ENCODE data around the gene IFT43. TPM values are rescaled to one million over a fixed set of nuclear protein-coding genes. Genes with fewer than 3 reads are reported as not detected.
A peak's percentile ranks its signal among the peaks of the same experiment; 100 is the strongest.

Gene IFT43
- polyA plus RNA-seq, 4 donors = 28.5 to 101 (median 55.5) TPM

DNA sequence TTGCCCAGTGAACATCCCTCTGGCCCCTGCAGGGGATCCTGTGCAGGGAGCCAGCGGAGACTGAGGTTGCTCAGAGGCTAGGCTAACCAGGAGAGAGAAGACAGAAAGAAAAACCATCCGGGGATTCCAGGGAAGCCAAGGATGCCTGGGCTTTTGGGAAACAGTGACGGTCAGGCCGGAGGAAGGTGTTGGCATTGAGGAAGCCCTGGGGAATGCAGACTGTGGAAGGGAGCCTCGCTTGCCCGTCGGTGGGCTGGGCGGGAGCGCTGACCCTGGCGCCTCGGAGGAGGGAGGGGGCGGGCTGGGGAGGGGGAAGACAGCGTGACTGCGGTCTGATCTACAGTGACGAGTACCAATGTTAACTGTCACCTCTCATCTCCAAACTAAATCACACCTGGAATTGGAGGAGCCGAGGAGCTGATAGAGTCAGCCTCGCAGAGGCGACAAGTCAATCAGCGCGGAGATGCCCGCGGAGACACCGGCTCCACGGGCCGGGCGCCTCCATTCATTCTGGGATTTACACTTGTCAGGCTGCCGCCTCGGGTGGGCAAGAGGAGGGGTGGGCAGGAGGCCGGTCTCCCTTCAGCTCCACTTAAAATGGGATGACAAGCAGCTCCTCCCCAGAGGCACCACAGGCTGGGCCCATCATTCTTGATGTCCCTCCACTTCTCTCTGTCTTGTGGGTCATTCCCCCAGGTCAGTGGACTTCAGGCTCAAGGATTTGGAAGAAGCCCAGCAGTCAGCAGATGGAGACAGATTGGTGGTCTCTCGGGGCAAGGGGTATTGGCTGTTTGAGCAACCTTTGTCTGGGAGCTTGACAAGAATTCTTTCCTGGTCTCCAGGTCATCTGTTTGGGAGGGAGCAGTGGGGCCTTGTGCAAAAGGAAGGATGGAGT is 145.8 kb downstream of the IFT43 start:
- H3K27ac ChIP-seq (ENCODE audit: low read depth in 1 of 3, low read length in 2 of 3) = no peak overlapping the region
- peaks cover 2 to 41% (median 23%) of the 10 kb centered on the region in 3 donors for H3K27me3 ChIP-seq (ENCODE audit: control insufficient read depth in 3 of 3, insufficient read depth in 3 of 3, low read length in 3 of 3)
- FAIRE-seq (no peak), DNase-seq (no peak)
- H3K4me1 ChIP-seq (ENCODE audit: control insufficient read depth in 3 of 3, insufficient read depth in 2 of 3, low read depth in 1 of 3, low read length in 2 of 3) = no peaks in the 10 kb centered on the region
- H3K4me3 ChIP-seq (ENCODE audit: low read depth in 1 of 3, low read length in 3 of 3) = no peak overlapping the region
- H3K9me3 ChIP-seq (ENCODE audit: control insufficient read depth in 2 of 2, insufficient read depth in 1 of 2, low read depth in 1 of 2, low read length in 1 of 2) = no peaks in the 10 kb centered on the region
- WGBS, 3 donors = 19 to 34% (median 22%) methylated on average over 29 to 30 of the region's 30 CpGs
- no peaks in the 10 kb centered on the region for H3K36me3 ChIP-seq (ENCODE audit: control insufficient read depth in 3 of 3, insufficient read depth in 2 of 3, low read depth in 1 of 3, low read length in 3 of 3)

DNA sequence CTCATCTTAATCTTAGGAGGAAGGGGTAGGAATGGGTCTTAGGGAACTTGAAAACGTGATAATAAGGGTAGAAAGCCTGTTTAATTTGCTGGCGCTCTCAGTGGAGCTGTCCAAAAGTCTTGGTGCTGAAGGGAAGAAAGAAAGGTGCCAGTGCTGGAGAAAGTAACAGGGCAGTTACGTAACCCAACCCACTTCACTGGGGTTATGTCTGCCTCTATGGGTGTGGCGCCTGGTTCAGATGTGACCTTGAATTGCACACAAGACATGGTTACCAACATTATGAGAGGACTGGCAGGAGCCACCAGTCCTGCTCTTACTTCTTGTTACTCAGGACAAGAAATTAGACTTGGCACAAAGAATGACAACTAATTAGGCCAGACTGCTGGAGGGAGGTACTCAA is 147.5 kb downstream of the IFT43 start:
- Histone ChIP-seq H3K4me3 (ENCODE audit: low read depth in 1 of 3, low read length in 3 of 3) (no peak overlapping the region), H3K27me3 (ENCODE audit: control insufficient read depth in 3 of 3, insufficient read depth in 3 of 3, low read length in 3 of 3) (peaks cover 2 to 57% (median 30%) of the 10 kb centered on the region in 3 donors), H3K27ac (ENCODE audit: low read depth in 1 of 3, low read length in 2 of 3) (no peak overlapping the region), H3K36me3 (ENCODE audit: control insufficient read depth in 3 of 3, insufficient read depth in 2 of 3, low read depth in 1 of 3, low read length in 3 of 3) (no peaks in the 10 kb centered on the region), H3K4me1 (ENCODE audit: control insufficient read depth in 3 of 3, insufficient read depth in 2 of 3, low read depth in 1 of 3, low read length in 2 of 3) (no peaks in the 10 kb centered on the region), H3K9me3 (ENCODE audit: control insufficient read depth in 2 of 2, insufficient read depth in 1 of 2, low read depth in 1 of 2, low read length in 1 of 2) (no peaks in the 10 kb centered on the region)
- 23 to 29% (median 23%) methylated on average over 4 of the region's 4 CpGs for WGBS, 3 donors
- no peak for FAIRE-seq
- peak in 1 of 2 donors; percentile 44 for DNase-seq

Other genes starting within 250 kb of the IFT43 start
- 1 to 10 TPM; 3.6 to 8.8 (median 6.8) TPM for gene TGFB3, start 3.8 kb upstream of the IFT43 start, polyA plus RNA-seq
- gene GPATCH2L, start 166.2 kb downstream of the IFT43 start, polyA plus RNA-seq = 10 to 100 TPM in 1 of 4 donors, 1 to 10 TPM in 3; 3.4 to 23.7 (median 5.5) TPM